HG02588 (cell line): ENCODE data around the gene RAE1.
A peak's percentile ranks its signal among the peaks of the same experiment; 100 is the strongest.

Source experiments
- ATAC-seq: cut with Tn5 transposase; IDR thresholded peaks from one replicate; pipeline ENCODE4 v1.9.1; 2021; ENCODE audit warnings: mild to moderate bottlenecking, moderate library complexity; ENCODE audit not compliant: unreplicated experiment

The RAE1 gene

GRCh38 chr20:57351042-57351783 is at the start of gene RAE1:
TSS of gene RAE1 (plus strand) at chr20:57351255. CDS start at chr20:57354039, 2,784 bp downstream.
- ATAC-seq, result peak; percentile 85

DNA sequence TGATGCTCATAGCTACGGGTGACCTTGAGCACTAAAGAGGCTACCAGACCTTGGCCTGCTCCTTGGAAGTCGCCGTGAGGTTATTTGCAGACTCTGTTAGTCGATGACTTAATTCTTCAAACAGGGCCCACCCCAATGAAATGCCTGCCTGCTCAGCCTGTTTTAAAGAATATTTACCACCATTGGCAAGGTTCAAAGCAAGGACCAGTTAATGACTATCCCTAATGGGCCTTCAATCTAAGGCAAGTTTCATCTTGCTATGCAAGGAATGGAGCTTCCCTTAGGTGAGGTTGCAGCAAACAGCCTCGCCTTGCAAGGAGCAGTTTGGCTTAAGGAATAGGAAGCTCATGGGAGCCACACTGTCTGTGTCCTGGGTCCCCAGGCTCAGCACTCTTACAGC is 44.3 kb upstream of the RAE1 start:
- ATAC-seq, result no peak

DNA sequence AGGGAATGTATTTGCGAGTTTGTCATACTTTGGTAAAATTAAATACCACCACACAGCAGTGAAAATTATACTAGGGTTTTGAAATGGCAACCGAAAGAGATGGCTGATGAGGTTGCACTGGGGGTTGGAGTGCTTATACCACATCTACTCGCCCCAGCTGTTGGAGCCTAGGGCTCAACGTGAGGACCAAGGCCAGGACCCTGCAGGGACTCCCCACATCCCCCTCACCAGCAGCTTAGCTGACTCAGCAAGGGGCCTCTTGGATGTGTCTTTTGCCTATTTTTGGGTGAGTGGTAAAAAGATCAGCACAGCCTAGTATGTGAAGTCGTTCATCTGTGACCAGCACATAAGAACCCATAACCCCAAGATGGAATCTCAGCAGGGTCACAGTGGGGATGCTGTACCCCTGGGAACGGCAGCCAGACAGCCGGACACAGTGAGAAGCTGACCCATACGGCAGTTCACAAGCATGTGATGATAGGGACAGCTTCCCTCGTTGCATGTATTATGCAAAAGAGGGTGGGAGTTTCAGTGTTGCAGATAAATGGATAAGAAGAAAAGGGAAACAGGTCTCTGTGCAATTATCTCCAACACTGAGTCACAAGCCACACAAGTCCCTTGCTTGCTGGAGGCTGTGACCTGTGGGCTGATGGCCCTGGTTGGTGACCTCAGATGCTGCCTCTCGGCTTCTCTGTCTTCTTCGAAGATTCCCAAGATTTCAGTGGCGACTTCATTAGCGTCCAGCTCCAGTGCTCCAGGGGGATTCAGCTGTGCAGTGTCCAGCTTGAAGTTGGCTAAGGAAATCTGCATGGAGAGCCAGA is 42.4 kb upstream of the RAE1 start:
- no peak for ATAC-seq

GRCh38 chr20:57309544-57310115 is 41.4 kb upstream of the RAE1 start:
- no peak for ATAC-seq

DNA sequence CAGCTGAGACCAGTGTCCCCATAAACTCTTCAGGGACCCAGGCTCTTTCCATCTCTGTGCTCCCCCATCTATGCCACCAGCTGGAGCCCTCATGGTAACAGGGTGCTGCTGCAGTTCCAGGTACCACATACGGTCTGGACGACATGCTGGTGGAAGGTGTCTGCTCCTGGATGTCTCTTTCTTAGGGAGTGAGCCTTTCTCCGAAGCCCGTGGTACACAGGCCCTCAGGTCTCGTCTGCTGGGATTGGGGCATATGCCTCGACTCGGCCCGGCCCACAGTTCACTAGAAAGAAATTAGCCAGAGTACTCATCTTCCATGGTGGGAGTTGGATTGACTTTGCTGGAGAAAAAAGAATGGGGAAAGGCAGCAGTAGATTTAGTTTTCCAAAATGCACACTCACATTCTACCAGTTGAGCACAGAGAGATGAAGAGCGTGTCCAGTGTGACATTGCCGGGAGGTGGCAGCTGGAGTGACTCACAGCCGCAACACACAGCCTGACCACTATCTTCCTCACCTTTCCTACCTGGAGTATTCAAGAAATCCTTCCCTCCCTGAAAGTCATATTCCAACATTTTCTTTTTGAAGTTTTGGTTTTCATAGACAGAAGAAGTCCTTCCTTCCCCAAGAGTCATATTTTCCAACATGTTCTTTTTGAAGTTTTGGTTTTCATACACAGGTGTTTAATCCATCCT is 40.1 kb upstream of the RAE1 start:
- ATAC-seq, result no peak

DNA sequence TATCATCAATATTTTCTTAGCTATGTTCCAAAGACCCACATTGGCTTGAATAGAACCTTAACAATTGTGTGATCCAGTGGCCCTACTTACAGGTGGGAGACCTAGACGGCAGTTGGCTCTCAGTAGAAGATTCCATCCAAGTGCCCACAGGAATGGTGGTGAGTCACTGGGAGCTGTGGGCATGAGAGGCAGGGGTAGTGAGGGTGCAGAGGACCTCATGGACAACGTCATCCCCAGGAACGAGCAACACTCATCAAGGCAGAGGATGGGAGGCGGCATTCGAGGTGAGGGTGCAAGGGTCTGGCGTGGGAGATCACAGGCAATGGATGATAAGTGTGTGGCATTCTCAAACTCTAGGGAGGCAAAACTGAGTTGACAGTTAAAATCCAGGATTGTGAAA is 38.9 kb upstream of the RAE1 start:
- no peak for ATAC-seq

DNA sequence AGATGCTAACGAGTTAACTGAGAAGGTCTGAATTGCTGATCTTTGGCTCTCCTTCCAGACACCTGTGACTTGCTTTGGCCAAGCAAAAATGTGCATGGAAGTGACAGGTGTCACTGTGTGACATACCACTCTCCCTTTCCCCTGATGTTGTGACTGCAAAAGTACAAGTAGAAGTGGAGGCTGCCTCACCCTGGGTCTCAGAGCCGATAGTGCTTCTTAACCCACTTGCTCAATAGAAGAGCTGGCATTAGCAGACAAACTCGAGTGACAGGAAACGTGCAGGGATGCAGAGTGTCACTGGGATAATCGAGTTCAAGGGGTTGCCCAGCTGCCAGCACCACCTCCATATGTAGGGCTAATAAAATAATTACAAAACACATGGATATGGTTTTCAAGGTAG is 37.8 kb upstream of the RAE1 start:
- ATAC-seq, result no peak

DNA sequence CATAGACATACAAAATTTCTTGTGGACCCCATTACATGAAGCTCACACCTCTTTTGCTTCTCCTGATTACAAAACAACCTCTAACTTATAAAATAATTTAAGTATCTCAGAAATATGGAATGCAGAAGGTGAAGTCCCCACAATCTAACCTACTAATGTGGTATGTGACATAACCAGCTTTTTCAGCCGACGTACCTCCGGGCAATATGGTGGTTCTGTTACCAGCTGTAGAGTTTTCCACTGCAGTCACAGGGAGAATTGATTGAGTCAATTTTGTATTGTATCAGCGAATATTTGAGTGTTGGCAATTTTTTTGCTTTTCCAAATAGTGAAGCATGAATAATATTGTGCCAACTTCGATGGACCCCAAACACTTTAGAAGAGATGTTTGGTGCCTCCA is 37.1 kb upstream of the RAE1 start:
- ATAC-seq, result no peak

- ATAC-seq, result no peak
Measured at GRCh38 chr20:57315083-57315975, 35.7 kb upstream of the RAE1 start.

DNA sequence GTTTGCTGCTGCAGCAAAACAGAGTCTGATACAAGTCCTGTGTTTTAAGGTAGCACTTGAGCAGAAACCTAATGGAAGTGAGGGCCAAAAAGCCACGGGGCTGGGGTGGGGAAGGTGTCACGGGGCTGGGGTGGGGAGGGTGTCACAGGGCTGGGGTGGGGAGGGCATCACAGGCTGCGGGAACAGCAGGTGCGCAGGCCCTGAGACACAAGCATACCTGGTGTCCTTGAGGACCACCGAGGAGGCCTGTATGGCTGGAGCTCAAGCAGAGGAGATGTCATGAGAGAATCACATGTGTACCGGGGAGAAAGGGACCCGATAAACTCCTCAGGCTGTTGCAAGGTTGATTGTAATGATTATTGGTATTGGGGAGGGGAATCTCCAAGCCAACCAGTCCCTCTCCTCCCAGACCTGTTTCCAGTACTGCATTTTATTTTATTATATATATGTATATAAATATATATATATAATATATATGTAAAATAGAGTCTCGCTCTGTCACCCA is 35.0 kb upstream of the RAE1 start:
- ATAC-seq, result no peak

GRCh38 chr20:57316795-57317201 is 34.3 kb upstream of the RAE1 start:
- no peak for ATAC-seq

GRCh38 chr20:57317316-57317788 is 33.7 kb upstream of the RAE1 start:
- no peak for ATAC-seq

DNA sequence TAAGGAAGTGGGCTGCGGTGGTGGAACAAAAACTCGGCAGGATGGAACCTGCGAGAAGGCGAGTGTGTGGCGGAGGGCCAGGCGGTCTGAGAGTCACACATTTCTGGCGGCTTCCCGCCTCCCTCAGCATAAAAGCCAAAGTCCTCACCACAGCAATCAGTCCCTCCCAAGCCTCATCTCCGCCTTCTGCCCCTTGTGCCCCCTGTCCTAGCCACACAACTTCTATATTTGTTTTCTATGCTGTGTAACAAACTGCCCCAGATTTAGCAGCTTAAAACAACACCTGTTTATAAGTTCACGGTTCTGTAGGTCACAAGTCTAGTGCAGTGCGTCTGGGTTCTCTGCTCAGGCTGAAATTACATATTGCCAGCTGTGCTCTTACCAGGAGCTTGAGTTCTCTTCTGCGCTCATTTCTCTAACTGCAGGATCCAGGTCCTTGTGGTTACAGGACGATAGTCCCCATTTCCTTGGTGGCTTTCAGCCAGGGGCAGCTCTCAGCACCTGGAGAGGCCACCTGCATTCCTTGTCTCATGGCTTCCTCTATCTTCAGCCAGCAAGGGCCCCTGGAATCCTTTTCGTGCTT is 33.2 kb upstream of the RAE1 start:
- ATAC-seq, result no peak

GRCh38 chr20:57319584-57319983 is 31.5 kb upstream of the RAE1 start:
- no peak for ATAC-seq

GRCh38 chr20:57320358-57320757 is 30.7 kb upstream of the RAE1 start:
- no peak for ATAC-seq

GRCh38 chr20:57321142-57321541 is 29.9 kb upstream of the RAE1 start:
- ATAC-seq, result no peak

DNA sequence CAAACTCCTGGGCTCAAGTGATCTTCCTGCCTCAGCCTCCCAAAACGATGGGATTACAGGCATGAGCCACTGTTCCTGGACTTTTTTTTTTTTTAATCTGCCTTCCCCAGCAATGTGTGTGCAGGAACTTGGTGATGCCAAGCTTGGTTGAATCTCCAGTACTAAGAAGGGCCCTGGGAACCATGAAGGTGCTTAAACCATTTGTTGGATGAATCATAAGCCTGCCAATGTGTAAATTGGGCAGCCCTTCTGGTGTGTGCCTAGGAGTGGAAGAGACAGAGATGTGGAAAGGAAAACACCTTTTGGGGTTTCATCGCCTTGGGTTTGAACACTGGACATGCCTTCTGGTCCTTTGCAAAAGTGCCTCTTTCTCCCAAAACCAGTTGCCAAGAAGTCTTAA is 28.6 kb upstream of the RAE1 start:
- no peak for ATAC-seq

DNA sequence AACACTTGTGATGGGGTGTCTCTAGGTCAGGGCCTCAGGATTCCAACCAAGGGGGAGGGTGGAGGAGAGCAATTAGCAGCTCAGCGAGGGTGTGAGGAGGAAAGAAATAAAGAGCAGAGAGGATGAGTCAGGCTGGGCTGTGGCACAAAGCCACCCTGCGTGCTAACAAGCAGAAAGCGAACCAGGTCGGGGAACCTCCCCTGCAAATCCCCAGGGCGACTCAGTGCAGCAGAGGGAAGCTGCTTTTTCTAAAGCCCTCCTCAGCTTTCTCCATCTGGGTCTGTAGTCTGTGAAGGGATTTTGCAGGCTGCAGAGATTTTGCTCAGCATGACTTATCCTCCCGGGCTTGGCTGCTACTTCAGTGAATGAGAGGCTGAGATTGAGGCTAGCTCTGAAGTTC is 28.0 kb upstream of the RAE1 start:
- no peak for ATAC-seq

DNA sequence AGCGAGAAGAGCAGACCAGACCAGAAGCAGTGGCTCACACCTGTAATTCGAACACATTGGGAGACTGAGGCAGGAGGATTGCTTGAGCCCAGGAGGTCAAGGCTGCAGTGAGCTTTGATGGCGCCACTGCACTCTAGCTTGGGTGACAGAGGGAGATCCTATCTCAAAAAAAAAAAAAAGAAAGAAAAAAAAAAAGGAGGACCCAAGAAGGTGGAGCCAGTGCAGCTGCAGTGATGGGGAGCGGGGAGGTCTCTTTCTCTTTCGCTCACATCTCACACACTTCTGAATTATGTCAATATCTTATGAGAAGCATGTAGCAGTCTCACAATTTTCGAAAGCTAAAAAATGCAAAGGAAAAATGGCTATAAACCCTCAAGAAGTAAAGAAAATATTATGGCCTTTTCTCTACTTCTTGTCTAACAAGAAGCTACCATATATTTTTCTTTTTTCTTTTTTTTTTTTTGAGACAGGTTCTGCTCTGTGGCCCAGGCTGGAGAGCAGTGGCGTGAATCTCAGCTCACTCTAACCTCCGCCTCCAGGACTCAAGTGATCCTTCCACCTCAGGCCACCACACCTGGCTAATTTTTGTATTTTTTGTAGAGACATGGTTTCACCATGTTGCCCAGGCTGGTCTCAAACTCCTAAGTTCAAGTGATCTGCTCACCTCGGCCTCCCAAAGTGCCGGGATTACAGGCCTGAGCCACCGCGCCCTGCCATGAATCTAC is 25.3 kb upstream of the RAE1 start:
- no peak for ATAC-seq
